ENCODE results near the gene TRAM2. TPM values are rescaled to one million over a fixed set of nuclear protein-coding genes. Genes with fewer than 3 reads are reported as not detected.

Gene TRAM2
- total and polyA plus RNA-seq, 2 of the 4 experiments (the other 2 are of a cell fraction): 77.2 to 95.7 TPM

DNA sequence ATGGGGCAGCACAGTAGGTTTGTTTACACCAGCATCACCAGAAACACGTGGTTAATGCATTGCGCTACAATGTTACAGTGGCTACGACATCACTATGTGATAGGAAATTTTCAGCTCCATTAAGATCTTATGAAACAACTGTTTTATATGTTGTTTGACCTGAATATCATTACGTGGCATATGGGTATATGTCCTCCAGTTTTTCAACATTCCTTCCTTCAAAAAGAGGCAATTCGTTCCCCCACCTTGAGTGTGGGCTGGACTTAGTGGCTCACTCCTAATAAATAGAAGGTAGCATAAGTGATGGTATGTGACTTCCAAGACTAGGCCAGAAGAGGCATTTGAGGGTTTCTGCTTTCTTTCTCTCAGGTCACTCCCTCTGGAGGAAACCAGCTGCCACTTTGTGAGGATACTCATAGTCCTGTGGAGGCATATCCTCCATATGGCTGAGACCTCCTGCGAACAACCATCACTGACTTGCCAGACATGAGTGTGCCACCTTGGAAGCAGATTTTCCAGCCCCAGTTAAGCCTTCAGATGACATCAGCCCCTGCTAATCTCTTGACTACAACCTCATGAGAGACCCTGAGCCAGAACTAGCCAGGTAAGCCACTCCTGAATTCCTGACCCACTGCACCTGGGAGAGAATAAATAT is 2.3 kb upstream of the TRAM2 start:
- no peak overlapping the region for H3K9ac ChIP-seq (ENCODE audit: low read depth, low read length)
- peaks cover 2% of the 10 kb centered on the region; the same call in 1 of the 2 replicates for H3K36me3 ChIP-seq (ENCODE audit: control insufficient read depth, insufficient read depth, low read length)
- H3K14ac ChIP-seq (replicated peaks; ENCODE audit: low read depth, low read length): no peak overlapping the region
- H3K56ac ChIP-seq (ENCODE audit: extremely low read depth, insufficient read depth, low read length): no peak overlapping the region
- H2AK5ac ChIP-seq (ENCODE audit: low read depth, low read length): peak overlapping the region; percentile 62; the same call in 1 of the 2 replicates
- H2BK120ac ChIP-seq (ENCODE audit: low read depth, low read length): no peak overlapping the region
- H3K4me1 ChIP-seq (ENCODE audit: control insufficient read depth, insufficient read depth, low read length): peaks cover 3% of the 10 kb centered on the region
- POLR2A ChIA-PET (ENCODE audit: unreplicated experiment): no interaction called here
- no peak overlapping the region for H4K91ac ChIP-seq (ENCODE audit: insufficient read depth, low read depth, low read length)
- no peak overlapping the region for H3K4me2 ChIP-seq (ENCODE audit: low read depth, low read length)
- 0 out of 3 replicates have a peak overlapping the region, but pooled peaks have one; percentile 11 for H2BK15ac ChIP-seq (ENCODE audit: low read depth, low read length)
- no peak overlapping the region for H3K18ac ChIP-seq (ENCODE audit: low read depth, low read length)
- TF ChIP-seq RFX5 (IDR thresholded peaks at IDR 0.05; ENCODE audit: low read depth, low read length) (no peak), CHD1 (IDR thresholded peaks at IDR 0.05; ENCODE audit: low read depth, low read length) (no peak), MXI1 (IDR thresholded peaks at IDR 0.05; ENCODE audit: borderline replicate concordance, low read depth, low read length) (no peak), RAD21 (IDR thresholded peaks at IDR 0.05; ENCODE audit: low read length) (no peak), MAZ (IDR thresholded peaks at IDR 0.05; ENCODE audit: borderline replicate concordance, low read depth, low read length) (no peak), BHLHE40 (IDR thresholded peaks at IDR 0.05; ENCODE audit: low read depth, low read length) (no peak), MAFK (IDR thresholded peaks at IDR 0.05; ENCODE audit: low read depth, low read length) (no peak), FOS (IDR thresholded peaks at IDR 0.05; ENCODE audit: low read depth, low read length) (no peak), CTCF (conservative IDR thresholded peaks at IDR 0.05; ENCODE audit: low read depth, low read length) (no peak)
- H4K20me1 ChIP-seq (ENCODE audit: insufficient read depth, low read length): peaks cover 21% of the 10 kb centered on the region
- no peak overlapping the region for H3K27ac ChIP-seq (ENCODE audit: insufficient read depth, low read length)
- H4K8ac ChIP-seq (ENCODE audit: low read depth in 2 of 2, low read length in 2 of 2): no peak overlapping the region
- no peak overlapping the region for H3K4ac ChIP-seq (ENCODE audit: low read depth, low read length)
- H3K23ac ChIP-seq (ENCODE audit: low read depth, low read length): no peak overlapping the region
- peaks cover 0 to 26% of the 10 kb centered on the region in 2 experiments; a peak in 3 of 4 replicates for H3K79me1 ChIP-seq (ENCODE audit: low read depth in 1 of 2, low read length in 2 of 2)
- 0 out of 2 replicates have a peak, but pooled peaks cover 6% of the 10 kb centered on the region for H3K9me1 ChIP-seq (ENCODE audit: insufficient read depth, low read length)
- BruUV-seq (replicated peaks): no TSS peak
- H3K4me3 ChIP-seq (ENCODE audit: insufficient read depth, low read depth, low read length): no peak overlapping the region
- H2AFZ ChIP-seq (replicated peaks; ENCODE audit: low read length, poor library complexity): no peak overlapping the region
- CTCF ChIA-PET: no interaction called here
- no peak overlapping the region for H2AK9ac ChIP-seq (replicated peaks; ENCODE audit: low read depth, low read length, poor library complexity)
- H3K27me3 ChIP-seq (ENCODE audit: control insufficient read depth, insufficient read depth, low read length): no peaks in the 10 kb centered on the region
- dilution Hi-C loops (cut with HindIII; ENCODE audit: low sequenced_read_pairs, unreplicated experiment): no loop called here
- H3K9me3 ChIP-seq (ENCODE audit: control insufficient read depth, insufficient read depth, low read length): no peaks in the 10 kb centered on the region
- WGBS, 2 experiments (ENCODE audit: extremely low coverage in 2 of 2, insufficient read length in 1 of 2): no CpG with 5 or more reads among the region's 6 CpGs
- H2BK5ac ChIP-seq (ENCODE audit: low read depth, low read length, poor library complexity, severe bottlenecking): no peak overlapping the region
- in situ Hi-C loops (cut with MboI; ENCODE audit: low sequenced_read_pairs): loop anchor here (5.0 kb wide), 1 partner anchor 73 kb away; no protein-coding TSS in a partner anchor
- ATAC-seq (ENCODE audit: low read depth) (no peak), DNase-seq (no peak)
- H4K5ac ChIP-seq (ENCODE audit: low read depth, low read length): no peak overlapping the region
- no peak overlapping the region for H2BK20ac ChIP-seq (ENCODE audit: low read depth, low read length)
- intact Hi-C loops (cut with micrococcal nuclease): no loop called here

Data from IMR-90 (cell line).